IMR-90 (cell line): ENCODE measurements around the gene TM2D3. TPM values are rescaled to one million over a fixed set of nuclear protein-coding genes. Genes with fewer than 3 reads are reported as not detected.

Experiments used
- ATAC-seq: fragments of 200-7000 bp; cut with Tn5 transposase; 2 replicates; pipeline ENCODE4 v1.9.1; 2020; ENCODE audit warnings: low read depth, mild to moderate bottlenecking, moderate library complexity
- BruUV-seq: library from RNA; stranded (reverse); fragments of 400-500 nt; replicated peaks from 2 replicates; lab custom pipeline; 2021; lab: Mats Ljungman, UMichigan
- CTCF ChIA-PET: fragments of 300-600 bp; formaldehyde crosslinking; extraction: SDS; loops from one replicate; lab custom pipeline; 2021; ENCODE audit warnings: antibody characterized with exemption; lab: Yijun Ruan, JAX
- POLR2A ChIA-PET: fragments of 300-600 bp; sonication (Branson Sonifier 250); formaldehyde crosslinking; loops from one replicate; lab custom pipeline; 2022; ENCODE audit warnings: antibody characterized with exemption; ENCODE audit not compliant: unreplicated experiment; lab: Charles Lee
- DNase-seq: peaks from one replicate; pipeline ENCODE4 v3.0.0; 2013
- H2AFZ ChIP-seq: replicated peaks from 2 replicates; pipeline ENCODE3; 2013; ENCODE audit warnings: low read length, mild to moderate bottlenecking; ENCODE audit not compliant: poor library complexity
- H2AK5ac ChIP-seq: 2 replicates; pipeline ENCODE4 v1.6.1; 2013; ENCODE audit warnings: low read depth, low read length, inconsistent platforms
- H2AK9ac ChIP-seq: replicated peaks from 2 replicates; pipeline ENCODE3; 2013; ENCODE audit warnings: mild to moderate bottlenecking, low read depth, low read length, moderate library complexity; ENCODE audit not compliant: poor library complexity
- H2BK120ac ChIP-seq: 2 replicates; pipeline ENCODE4 v1.6.1; 2013; ENCODE audit warnings: low read depth, low read length, inconsistent platforms
- H2BK15ac ChIP-seq: 3 replicates; pipeline ENCODE4 v1.6.1; 2013; ENCODE audit warnings: low read depth, low read length, inconsistent platforms
- H2BK20ac ChIP-seq: 2 replicates; pipeline ENCODE4 v1.6.1; 2013; ENCODE audit warnings: low read depth, mild to moderate bottlenecking, inconsistent platforms, low read length, moderate library complexity
- H2BK5ac ChIP-seq: 2 replicates; pipeline ENCODE4 v1.6.1; 2013; ENCODE audit warnings: mild to moderate bottlenecking, low read depth, low read length, inconsistent platforms; ENCODE audit not compliant: poor library complexity, severe bottlenecking
- H3K14ac ChIP-seq: replicated peaks from 2 replicates; pipeline ENCODE4 v1.6.1; 2013; ENCODE audit warnings: low read depth, low read length, inconsistent platforms
- H3K18ac ChIP-seq: 2 replicates; pipeline ENCODE4 v1.6.1; 2013; ENCODE audit warnings: low read depth, low read length, control low read depth
- H3K23ac ChIP-seq: 2 replicates; pipeline ENCODE4 v1.6.1; 2013; ENCODE audit warnings: low read depth, low read length, inconsistent platforms
- H3K27ac ChIP-seq: 2 replicates; pipeline ENCODE4 v1.5.1; 2013; ENCODE audit warnings: mild to moderate bottlenecking, control low read depth, low read length; ENCODE audit not compliant: insufficient read depth
- H3K27me3 ChIP-seq: 2 replicates; pipeline ENCODE4 v1.6.1; 2013; ENCODE audit warnings: low read length; ENCODE audit not compliant: control insufficient read depth, insufficient read depth
- H3K36me3 ChIP-seq: 2 replicates; pipeline ENCODE4 v1.6.1; 2013; ENCODE audit warnings: low read length, mixed read lengths; ENCODE audit not compliant: control insufficient read depth, insufficient read depth
- H3K4ac ChIP-seq: 2 replicates; pipeline ENCODE4 v1.6.1; 2013; ENCODE audit warnings: low read depth, low read length, inconsistent platforms
- H3K4me1 ChIP-seq: 2 replicates; pipeline ENCODE4 v1.6.1; 2013; ENCODE audit warnings: low read length, mixed read lengths; ENCODE audit not compliant: control insufficient read depth, insufficient read depth
- H3K4me2 ChIP-seq: 2 replicates; pipeline ENCODE4 v1.6.1; 2013; ENCODE audit warnings: low read depth, mild to moderate bottlenecking, control low read depth, low read length, moderate library complexity
- H3K4me3 ChIP-seq: 2 replicates; pipeline ENCODE4 v1.5.1; 2013; ENCODE audit warnings: low read depth, mild to moderate bottlenecking, control low read depth, low read length, moderate library complexity; ENCODE audit not compliant: insufficient read depth
- H3K56ac ChIP-seq: 2 replicates; pipeline ENCODE4 v1.6.1; 2013; ENCODE audit warnings: low read length, inconsistent platforms; ENCODE audit not compliant: insufficient read depth; ENCODE audit errors: extremely low read depth
- H3K79me1 ChIP-seq, 2 experiments: 2 replicates each; pipeline ENCODE4 v1.6.1; 2013; ENCODE audit warnings: low read length in 2 of 2, inconsistent platforms in 1 of 2, low read depth in 1 of 2
- H3K9ac ChIP-seq: 2 replicates; pipeline ENCODE4 v1.6.1; 2013; ENCODE audit warnings: low read depth, low read length, control low read depth
- H3K9me1 ChIP-seq: 2 replicates; pipeline ENCODE4 v1.6.1; 2013; ENCODE audit warnings: low read length, inconsistent platforms; ENCODE audit not compliant: insufficient read depth
- H3K9me3 ChIP-seq: 2 replicates; pipeline ENCODE4 v1.6.1; 2013; ENCODE audit warnings: low read length; ENCODE audit not compliant: control insufficient read depth, insufficient read depth
- H4K20me1 ChIP-seq: 2 replicates; pipeline ENCODE4 v1.6.1; 2013; ENCODE audit warnings: low read length, inconsistent platforms; ENCODE audit not compliant: insufficient read depth
- H4K5ac ChIP-seq: 2 replicates; pipeline ENCODE4 v1.6.1; 2013; ENCODE audit warnings: mild to moderate bottlenecking, low read depth, low read length, control low read depth
- H4K8ac ChIP-seq, 2 experiments: 2 replicates each; pipeline ENCODE4 v1.6.1; 2013; ENCODE audit warnings: low read depth in 2 of 2, low read length in 2 of 2, control low read depth in 1 of 2, inconsistent platforms in 1 of 2
- H4K91ac ChIP-seq: 2 replicates; pipeline ENCODE4 v1.6.1; 2013; ENCODE audit warnings: low read depth, low read length, inconsistent platforms; ENCODE audit not compliant: insufficient read depth
- BHLHE40 ChIP-seq: fragments of 150-350 bp; IDR thresholded peaks from 2 replicates; pipeline ENCODE4 v1.6.1; 2016; ENCODE audit warnings: mild to moderate bottlenecking, low read depth, low read length
- CEBPB ChIP-seq: IDR thresholded peaks from 2 replicates; pipeline ENCODE4 v1.6.1; 2012; ENCODE audit warnings: low read depth, low read length, improper control_type of control experiment
- FOS ChIP-seq: fragments of 150-350 bp; IDR thresholded peaks from 2 replicates; pipeline ENCODE4 v1.6.1; 2016; ENCODE audit warnings: low read depth, low read length
- NFE2L2 ChIP-seq: fragments of 150-350 bp; IDR thresholded peaks from 2 replicates; pipeline ENCODE4 v1.6.1; 2016; ENCODE audit warnings: low read depth, mild to moderate bottlenecking, low read length
- POLR2A ChIP-seq: IDR thresholded peaks from 2 replicates; pipeline ENCODE4 v1.6.1; 2012; ENCODE audit warnings: mild to moderate bottlenecking, low read depth, low read length
- RAD21 ChIP-seq: IDR thresholded peaks from 2 replicates; pipeline ENCODE4 v1.6.1; 2012; ENCODE audit warnings: low read length, improper control_type of control experiment
- RCOR1 ChIP-seq: IDR thresholded peaks from 2 replicates; pipeline ENCODE4 v1.6.1; 2012; ENCODE audit warnings: mild to moderate bottlenecking, low read length, improper control_type of control experiment; ENCODE audit not compliant: insufficient replicate concordance
- SMC3 ChIP-seq: fragments of 150-350 bp; IDR thresholded peaks from 2 replicates; pipeline ENCODE4 v1.6.1; 2016; ENCODE audit warnings: low read depth, mild to moderate bottlenecking, antibody characterized with exemption, low read length, moderate library complexity
- WGBS, 2 experiments: methylation state at CpG; one replicate each; pipeline versions ENCODE4 v1.1.5 to v1.1.7; 2013; ENCODE audit warnings: missing lambda C conversion rate in 2 of 2; ENCODE audit not compliant: insufficient read length in 1 of 2; ENCODE audit errors: extremely low coverage in 2 of 2; 5-methylcytosine and 5-hydroxymethylcytosine counted together
- dilution Hi-C: fragments of 300-500 bp; cut with HindIII; formaldehyde crosslinking; loops from one replicate; pipeline ENCODE4 v1.14.3; 2018; ENCODE audit warnings: low sequenced_read_pairs; ENCODE audit not compliant: unreplicated experiment
- in situ Hi-C: fragments of 300-500 bp; cut with MboI; formaldehyde crosslinking; loops from 3 replicates; pipeline ENCODE4 v1.14.3; 2019; ENCODE audit warnings: low sequenced_read_pairs, inconsistent platforms, mixed read lengths
- intact Hi-C: fragments of 100-400 bp; cut with micrococcal nuclease; formaldehyde crosslinking; loops from 2 replicates; pipeline ENCODE4 v1.10.0; 2022
- polyA plus RNA-seq, 3 experiments: library from polyadenylated mRNA; depleted of rRNA; stranded (reverse); fragments of >200 nt; gene quantifications; 2 replicates each; pipeline ENCODE4 v1.2.3, GENCODE V29; 2012; ENCODE audit warnings: low replicate concordance in 1 of 3
- total RNA-seq: library from RNA; depleted of rRNA; stranded (reverse); fragments of >200 nt; gene quantifications from 2 replicates; pipeline ENCODE4 v1.2.3, GENCODE V29; 2012

Gene TM2D3
- total and polyA plus RNA-seq, 2 of the 4 experiments (the other 2 are of a cell fraction), result 27.4 to 34.5 TPM

GRCh38 chr15:101614001-101614585 is 38.1 kb downstream of the TM2D3 start:
- H3K56ac ChIP-seq, result no peak overlapping the region
- H3K27me3 ChIP-seq, result peaks cover 3% of the 10 kb centered on the region; the same call in 1 of the 2 replicates
- H3K36me3 ChIP-seq, result no peaks in the 10 kb centered on the region
- no peak overlapping the region for H2BK15ac ChIP-seq
- POLR2A ChIA-PET, result no interaction called here
- CTCF ChIA-PET, result no interaction called here
- H4K5ac ChIP-seq, result no peak overlapping the region
- H4K91ac ChIP-seq, result no peak overlapping the region
- H4K8ac ChIP-seq, result no peak overlapping the region
- in situ Hi-C loops, result no loop called here
- H3K18ac ChIP-seq, result no peak overlapping the region
- H3K23ac ChIP-seq, result no peak overlapping the region
- BruUV-seq, result no TSS peak
- no peak overlapping the region for H3K27ac ChIP-seq
- dilution Hi-C loops, result no loop called here
- no peaks in the 10 kb centered on the region for H3K9me3 ChIP-seq
- no peak overlapping the region for H2AK5ac ChIP-seq
- H2BK20ac ChIP-seq, result no peak overlapping the region
- H3K4me2 ChIP-seq, result no peak overlapping the region
- H2BK120ac ChIP-seq, result no peak overlapping the region
- H3K79me1 ChIP-seq, result no peaks in the 10 kb centered on the region
- no peak overlapping the region for H2AFZ ChIP-seq
- TF ChIP-seq FOS (no peak), POLR2A (no peak), SMC3 (no peak), RCOR1 (no peak), RAD21 (no peak), BHLHE40 (no peak), NFE2L2 (no peak), CEBPB (no peak)
- DNase-seq, result no peak
- ATAC-seq, result no peak
- no peak overlapping the region for H2AK9ac ChIP-seq
- H3K4me3 ChIP-seq, result no peak overlapping the region
- no peak overlapping the region for H3K9ac ChIP-seq
- no peak overlapping the region for H3K14ac ChIP-seq
- no peaks in the 10 kb centered on the region for H4K20me1 ChIP-seq
- 0 out of 2 replicates have a peak, but pooled peaks cover 2% of the 10 kb centered on the region for H3K9me1 ChIP-seq
- H2BK5ac ChIP-seq, result no peak overlapping the region
- no peak overlapping the region for H3K4ac ChIP-seq
- intact Hi-C loops, result no loop called here
- peaks cover 3% of the 10 kb centered on the region for H3K4me1 ChIP-seq
- WGBS, 2 experiments, result 82% methylated on average over 4 of the region's 14 CpGs; no CpG with 5 or more reads in 1 of the 2 experiments
